Activated CD4-positive, alpha-beta T cell treated with anti-CD3 and anti-CD28 coated beads, Interleukin-2, Interleukin-6, amounts not matched to agents 100 ng/mL and 50 ng/mL, durations not matched to agents 16 hours and 8 hours (primary cell): Measurements from ENCODE around the gene CAMK2G.
"Not testable (repeated sequence)": the region's sequence is repeated elsewhere in the genome, so short reads cannot be mapped to it uniquely, and the experiment has no call there.

Experiments
- DNase-seq: peaks from one replicate; pipeline ENCODE4 v3.0.0-alpha.2; 2020

Gene CAMK2G

DNA sequence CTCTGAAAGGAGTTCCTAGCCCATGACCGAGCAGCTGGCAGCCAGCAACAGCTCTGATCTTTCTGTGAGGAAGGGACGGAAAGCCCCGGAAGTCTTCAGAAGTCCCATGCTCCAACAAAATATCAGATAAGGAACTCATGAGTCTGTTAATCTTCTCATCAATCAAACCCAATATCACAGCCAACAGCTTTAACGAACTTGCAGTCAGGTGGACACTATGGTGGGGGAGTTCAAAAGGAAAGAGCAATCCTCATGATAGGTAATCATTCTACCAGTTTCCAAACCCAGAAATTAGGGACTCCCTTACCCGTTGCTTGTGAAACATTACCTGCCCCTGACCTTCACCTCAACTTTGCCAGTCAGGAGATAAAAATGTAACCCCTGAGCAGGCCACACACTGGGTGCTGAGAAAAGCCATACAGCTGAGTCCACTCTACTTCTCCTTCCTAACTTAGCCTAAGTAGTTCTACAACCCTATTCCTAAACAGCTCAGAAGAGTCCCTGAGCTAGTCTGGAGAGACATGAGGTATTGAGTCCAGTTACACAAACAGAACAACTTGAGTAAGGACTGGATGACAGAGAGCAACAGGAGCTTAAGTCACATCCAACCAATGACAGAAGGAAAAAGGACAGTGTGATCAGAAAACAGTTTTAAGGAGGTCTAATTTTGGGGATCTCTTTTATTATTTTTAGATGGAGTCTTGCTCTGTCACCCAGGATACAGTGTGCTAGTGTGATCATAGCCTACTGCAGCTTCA lies 65.1 kb downstream of the CAMK2G start:
- no peak for DNase-seq

DNA sequence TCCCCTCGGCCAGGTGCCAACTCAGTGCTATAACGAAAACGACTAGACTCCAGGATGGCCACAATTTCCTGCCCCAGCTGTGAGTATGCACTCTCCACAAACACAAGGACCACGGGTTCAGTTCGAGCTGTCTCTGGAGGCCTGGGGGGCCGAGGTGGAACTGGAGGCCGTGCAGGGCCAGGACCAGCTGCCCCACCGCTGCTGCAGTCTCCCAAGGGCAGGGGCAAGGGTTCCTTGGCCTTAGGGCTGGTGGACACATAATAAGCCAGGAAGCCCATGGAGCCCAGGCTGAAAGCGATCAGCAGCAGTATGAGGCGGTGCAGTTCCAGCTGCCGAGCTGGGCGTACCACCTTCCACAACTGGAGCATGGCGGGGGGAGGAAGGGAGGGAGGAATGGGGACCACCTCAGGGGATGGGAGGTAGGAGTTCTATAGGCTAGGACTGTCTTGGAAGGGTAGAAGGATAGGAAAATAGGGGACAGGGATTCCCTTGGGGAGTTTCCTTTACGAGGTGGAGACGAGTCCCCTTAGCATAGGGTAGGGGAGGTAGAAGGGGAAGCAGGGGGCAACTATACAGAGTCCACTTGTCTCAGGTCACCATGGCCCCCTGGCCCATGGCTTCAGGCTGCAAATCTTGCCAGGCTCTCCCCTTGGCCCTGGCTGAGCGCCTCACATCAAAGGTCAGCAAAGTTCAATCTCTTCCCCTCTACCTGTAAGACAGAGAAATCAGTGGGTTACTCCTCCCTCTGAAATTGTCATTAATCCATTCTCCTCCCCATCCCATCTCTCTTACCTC lies 66.1 kb downstream of the CAMK2G start:
- no peak for DNase-seq

DNA sequence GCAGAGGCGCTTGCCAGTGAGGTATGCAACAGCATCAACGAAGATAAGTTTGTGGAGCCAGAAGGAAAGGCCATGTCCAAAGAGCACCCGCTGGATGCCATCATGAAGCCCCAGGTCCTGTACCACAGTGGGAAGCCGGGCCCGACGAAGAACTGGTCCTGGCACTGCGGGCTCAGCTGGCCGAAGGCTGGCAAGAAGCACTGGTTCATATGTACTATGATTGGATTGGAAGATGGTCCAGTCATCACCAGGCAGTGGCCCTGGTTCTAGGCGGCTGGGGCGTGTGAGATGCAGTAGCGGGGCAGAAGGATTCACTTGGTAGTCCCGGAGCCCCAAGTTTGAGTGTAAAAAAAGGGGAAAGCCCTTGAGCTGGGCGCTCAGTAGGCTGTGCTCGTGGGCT lies 66.9 kb downstream of the CAMK2G start:
- no peak for DNase-seq

DNA sequence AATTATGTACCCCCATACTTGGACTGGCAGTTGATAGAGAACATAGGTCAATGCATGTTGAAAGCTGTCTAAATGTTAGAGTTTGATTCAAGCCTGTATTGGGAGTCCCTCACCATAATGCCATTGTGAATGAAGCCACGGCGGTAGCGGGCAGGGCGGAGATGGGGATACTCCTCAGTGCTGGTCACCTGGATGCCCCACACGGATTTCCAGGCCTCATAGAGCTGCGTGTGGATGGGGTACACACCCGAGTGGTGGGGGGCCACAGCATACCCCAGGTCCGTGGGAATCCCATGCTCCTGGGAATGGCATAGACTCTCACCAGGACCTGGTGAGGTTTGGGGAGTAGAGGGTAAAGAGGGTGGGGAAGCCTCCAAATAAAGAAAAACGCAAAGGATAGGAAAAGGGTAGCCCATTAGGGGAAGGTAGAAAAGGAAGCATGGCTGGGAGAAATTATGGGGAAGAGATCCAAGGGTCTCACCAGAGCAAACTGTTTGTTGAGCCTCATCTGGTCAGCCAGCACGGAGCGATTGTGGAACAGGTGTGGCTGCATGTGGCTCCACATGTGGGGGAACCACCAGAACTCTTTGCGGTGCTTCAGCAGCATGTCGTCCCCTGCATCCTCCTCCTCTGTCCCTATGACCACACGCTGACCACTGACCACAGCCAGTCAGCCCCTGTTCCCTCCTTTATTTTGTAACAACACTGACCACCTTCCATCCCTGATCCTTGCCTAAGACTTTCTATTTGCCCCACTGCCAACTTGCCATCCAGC lies 68.0 kb downstream of the CAMK2G start:
- no peak for DNase-seq

DNA sequence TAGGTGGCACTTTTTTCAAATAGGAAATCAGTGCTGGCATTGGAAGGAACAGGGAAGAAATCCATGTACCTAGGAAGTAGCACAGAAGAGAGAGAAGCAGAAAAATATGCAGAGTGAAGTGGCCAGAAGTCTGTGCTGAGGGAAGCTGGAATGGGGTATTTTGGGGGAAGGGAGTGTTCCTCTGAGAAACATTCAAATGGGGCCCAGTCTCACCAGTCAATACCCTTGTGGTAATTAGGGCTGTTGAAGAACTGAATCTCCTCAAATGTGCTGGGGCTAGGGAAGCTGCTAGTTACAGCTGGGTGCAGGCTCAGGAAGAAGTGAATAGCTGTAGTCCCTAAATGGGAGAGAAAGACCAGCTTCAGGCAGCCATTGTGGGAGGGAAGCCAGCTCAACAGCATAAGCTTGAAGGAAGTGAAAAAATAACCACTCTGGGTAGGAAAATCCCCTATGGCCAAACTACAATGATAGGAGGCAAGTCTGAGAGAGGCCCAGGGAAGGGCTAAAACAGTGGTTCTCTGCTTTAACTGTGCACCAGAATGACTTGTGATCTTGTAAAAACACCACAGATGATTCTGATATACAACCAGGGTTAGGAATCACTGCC lies 70.6 kb downstream of the CAMK2G start:
- DNase-seq, result peak; percentile 28

DNA sequence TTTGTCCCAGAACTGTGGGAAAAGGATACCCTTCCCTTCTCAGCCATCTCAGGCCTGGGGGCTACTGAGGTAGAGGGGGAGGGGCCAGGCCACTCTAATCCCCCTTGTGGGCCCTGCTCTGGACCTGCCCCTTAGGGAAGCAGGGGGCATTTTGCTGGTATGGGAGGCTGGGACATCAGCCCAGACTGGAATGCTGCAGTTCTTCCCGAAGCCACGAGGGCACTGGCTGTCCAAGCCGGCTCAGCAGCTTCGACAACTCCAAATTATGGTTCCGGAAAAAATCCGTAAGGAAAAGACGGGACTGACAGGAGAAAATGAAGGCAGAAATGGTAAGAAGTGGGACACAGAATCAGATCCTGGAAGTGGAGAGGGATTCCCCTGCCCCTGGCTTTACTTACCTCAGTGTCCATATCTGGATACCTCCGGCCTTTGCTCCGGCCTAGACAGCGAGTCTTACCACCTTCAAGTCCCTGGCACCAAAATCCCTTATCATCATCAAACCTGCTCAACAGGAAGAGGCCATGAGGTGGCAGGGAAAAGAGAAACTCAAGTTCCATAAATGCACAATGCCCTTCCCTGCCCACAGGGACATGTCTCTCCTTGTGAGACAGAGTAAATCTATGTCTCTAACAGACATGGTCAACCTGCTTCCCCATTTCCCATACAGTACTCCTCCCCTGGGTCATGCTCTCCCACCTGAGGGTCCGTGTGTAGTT lies 71.9 kb downstream of the CAMK2G start:
- DNase-seq, result no peak

DNA sequence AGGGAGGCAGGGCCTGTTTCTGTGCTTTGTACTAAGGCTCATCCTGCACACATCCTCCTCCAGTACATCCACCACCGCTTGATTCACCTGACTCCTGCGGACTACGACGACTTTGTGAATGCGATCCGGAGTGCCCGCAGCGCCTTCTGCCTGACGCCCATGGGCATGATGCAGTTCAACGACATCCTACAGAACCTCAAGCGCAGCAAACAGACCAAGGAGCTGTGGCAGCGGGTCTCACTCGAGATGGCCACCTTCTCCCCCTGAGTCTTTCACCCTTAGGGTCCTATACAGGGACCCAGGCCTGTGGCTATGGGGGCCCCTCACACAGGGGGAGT lies 73.1 kb downstream of the CAMK2G start:
- DNase-seq, result no peak

DNA sequence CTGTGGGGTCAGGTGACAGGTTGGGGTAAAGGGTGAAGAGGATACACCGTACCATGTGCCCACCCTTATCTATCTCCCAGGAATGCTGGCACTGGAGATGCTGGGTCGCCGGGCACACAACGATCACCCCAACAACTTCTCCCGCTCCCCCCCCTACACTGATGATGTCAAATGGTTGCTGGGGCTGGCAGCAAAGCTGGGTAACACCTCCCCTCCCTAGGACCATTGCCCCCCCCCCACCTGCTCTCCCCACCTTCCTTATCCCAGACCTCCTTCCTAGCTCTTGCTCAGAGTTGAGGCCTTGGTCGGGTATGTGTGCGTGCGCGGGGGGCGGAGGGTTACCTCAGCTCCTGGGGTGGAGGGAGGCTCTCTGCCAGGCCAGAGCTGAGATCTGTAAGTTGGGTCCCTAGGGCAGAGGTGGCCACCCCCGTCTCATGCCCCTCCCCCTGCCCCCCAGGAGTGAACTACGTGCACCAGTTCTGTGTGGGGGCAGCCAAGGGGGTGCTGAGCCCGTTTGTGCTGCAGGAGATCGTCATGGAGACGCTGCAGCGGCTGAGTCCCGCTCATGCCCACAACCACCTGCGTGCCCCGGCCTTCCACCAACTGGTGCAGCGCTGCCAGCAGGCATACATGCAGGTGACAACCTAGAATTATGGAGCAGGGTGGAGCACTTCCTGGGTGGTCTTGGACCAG lies 73.6 kb downstream of the CAMK2G start:
- DNase-seq, result no peak

DNA sequence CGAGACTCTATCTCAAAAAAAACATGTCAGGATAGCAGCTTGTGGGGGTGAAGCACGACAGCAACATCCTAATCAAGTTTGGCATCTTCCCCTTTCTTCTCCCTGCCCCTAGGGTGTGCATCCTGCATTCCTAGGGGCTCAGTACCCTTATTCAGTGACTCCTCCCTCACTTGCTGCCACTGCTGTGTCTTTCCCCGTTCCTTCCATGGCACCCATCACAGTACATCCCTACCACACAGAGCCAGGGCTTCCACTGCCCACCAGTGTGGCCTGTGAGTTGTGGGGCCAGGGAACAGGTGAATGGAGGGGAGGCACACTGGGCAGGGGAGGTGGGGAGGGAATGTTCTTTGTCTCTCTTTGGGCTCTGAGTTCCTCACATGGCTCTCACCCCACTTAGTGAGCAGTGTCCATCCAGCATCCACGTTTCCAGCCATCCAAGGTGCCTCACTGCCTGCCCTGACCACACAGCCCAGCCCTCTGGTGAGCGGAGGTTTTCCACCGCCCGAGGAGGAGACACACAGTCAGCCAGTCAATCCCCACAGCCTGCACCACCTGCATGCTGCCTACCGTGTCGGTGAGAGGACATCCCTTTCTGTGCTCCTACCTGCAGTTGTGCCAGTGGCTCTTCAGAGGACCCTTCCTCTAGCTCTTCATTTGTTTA lies 74.3 kb downstream of the CAMK2G start:
- no peak for DNase-seq

DNA sequence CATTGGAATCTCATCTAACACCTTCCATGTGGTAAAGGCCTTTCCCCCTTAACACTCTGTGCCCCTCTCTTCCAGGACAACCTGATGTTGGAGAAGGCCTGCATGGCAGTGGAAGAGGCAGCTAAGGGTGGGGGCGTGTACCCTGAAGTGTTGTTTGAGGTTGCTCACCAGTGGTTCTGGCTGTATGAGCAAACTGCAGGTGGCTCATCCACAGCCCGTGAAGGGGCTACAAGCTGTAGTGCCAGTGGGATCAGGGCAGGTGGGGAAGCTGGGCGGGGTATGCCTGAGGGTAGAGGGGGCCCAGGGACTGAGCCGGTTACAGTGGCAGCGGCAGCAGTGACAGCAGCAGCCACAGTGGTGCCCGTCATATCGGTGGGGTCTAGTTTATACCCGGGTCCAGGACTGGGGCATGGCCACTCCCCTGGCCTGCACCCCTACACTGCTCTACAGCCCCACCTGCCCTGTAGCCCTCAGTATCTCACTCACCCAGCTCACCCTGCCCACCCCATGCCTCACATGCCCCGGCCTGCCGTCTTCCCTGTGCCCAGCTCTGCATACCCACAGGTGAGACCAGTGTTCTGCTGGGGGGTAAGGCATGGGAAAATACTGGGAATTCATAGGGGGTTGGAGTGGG lies 75.3 kb downstream of the CAMK2G start:
- DNase-seq, result no peak

DNA sequence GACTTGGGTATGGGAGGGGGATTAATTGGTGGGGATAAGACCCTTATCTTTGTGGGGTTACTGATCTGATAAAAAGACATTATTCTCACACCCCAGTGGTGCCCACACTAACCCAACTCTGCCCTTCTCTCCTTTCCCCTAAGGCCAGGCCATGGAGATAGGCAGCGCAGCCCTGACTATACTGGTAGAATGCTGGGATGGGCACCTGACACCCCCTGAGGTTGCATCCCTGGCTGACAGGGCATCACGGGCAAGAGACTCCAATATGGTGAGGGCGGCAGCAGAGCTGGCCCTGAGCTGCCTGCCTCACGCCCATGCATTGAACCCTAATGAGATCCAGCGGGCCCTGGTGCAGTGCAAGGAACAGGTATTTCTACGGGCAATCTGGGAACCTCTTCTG lies 76.3 kb downstream of the CAMK2G start:
- DNase-seq, result no peak

DNA sequence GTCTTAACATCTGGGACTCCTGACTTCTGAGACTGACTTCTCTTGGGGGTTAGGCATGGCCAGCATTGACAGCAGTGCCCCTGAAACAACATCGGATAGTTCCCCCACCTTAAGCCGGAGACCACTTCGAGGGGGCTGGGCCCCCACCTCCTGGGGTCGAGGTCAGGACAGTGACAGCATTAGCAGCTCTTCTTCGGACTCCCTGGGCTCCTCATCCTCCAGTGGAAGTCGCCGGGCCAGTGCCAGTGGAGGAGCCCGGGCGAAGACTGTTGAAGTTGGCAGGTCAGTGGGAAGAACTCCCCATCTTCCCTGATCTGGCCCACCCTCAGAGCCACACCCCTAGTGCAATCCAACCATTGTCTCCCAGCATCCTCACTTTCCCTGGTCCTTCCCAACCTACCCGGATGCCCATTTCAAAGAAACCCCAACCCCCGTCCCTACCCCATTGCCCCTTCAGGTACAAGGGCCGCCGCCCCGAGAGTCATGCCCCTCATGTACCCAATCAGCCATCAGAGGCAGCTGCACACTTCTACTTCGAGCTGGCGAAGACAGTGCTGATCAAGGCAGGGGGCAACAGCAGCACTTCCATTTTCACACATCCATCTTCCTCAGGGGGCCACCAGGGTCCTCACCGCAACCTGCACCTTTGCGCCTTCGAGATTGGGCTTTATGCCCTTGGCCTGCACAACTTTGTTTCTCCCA lies 76.9 kb downstream of the CAMK2G start:
- no peak for DNase-seq

DNA sequence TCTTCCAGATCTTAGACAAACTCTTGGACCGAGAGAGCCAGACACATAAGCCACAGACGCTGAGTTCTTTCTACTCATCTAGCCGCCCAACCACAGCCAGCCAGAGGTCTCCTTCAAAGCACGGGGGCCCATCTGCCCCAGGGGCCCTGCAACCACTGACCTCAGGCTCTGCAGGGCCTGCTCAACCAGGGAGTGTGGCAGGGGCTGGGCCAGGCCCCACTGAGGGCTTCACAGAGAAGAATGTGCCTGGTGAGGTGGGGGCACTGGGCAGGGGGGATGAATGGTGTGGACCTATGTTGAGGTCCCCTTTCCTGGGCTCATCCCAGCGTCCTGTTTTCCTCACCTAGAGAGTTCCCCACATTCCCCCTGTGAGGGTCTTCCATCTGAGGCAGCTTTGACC lies 77.6 kb downstream of the CAMK2G start:
- DNase-seq, result no peak

DNA sequence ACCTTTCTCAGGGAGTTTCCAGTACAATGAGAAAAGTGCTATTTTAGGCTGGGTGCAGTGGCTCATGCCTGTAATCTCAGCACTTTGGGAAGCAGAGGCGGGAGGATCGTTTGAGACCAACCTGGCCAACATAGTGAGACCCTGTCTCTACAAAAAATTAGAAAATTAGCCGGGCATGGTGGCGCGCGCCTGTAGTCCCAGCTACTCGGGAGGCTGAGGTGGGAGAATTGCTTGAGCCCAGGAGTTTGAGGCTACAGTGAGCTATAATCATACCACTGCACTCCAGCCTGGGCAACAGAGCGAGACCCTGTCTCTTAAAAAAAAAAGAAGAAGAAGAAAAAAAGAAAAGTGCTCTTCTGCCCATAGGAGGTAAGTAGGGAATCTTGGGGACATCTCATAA lies 78.3 kb downstream of the CAMK2G start:
- DNase-seq, result not testable (repeated sequence)

DNA sequence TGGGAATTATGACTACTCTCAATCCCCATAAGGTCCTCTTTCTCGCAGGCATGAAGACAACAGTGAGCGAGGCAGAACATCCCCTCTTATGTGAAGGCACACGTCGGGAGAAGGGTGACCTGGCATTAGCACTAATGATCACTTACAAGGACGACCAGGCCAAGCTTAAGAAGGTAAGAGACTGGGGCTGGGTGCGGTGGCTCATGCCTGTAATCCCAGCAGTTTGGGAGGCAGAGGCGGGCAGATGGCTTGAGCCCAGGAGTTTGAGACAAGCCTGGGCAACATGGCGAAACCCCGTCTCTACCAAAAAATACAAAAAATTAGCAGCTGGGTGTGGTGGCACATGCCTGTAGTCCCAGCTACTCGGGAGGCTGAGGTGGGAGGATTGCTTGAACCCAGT lies 78.9 kb downstream of the CAMK2G start:
- DNase-seq, result not testable (repeated sequence)

DNA sequence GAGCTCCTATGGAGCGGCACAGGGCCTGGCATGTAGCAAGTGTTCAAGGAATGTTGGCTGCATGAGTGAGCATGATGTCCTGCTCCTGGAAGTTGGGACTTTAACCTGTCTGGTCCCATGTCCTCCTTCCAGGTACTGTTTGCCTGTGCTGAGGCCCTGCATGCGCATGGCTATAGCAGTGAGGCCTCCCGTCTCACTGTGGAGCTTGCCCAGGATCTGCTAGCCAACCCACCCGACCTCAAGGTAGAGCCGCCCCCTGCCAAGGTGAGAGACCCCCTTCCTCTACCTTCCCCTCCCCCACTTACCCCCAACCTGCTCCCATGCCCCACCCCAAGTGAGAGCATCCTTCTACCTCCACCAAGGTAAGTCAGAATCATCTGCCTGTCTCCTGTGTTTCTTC lies 80.9 kb downstream of the CAMK2G start:
- no peak for DNase-seq

DNA sequence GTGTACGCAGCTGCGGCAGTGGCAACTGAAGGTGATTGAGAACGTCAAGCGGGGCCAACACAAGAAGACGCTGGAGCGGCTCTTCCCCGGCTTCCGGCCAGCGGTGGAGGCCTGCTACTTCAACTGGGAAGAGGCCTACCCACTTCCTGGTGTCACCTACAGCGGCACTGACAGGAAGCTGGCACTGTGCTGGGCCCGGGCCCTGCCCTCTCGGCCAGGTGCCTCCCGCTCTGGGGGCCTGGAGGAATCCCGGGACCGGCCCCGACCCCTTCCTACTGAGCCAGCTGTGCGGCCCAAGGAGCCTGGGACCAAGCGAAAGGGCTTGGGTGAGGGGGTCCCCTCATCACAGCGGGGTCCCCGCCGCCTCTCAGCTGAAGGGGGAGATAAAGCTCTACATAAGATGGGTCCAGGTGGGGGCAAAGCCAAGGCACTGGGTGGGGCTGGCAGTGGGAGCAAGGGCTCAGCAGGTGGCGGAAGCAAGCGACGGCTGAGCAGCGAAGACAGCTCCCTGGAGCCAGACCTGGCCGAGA lies 82.4 kb downstream of the CAMK2G start:
- no peak for DNase-seq

DNA sequence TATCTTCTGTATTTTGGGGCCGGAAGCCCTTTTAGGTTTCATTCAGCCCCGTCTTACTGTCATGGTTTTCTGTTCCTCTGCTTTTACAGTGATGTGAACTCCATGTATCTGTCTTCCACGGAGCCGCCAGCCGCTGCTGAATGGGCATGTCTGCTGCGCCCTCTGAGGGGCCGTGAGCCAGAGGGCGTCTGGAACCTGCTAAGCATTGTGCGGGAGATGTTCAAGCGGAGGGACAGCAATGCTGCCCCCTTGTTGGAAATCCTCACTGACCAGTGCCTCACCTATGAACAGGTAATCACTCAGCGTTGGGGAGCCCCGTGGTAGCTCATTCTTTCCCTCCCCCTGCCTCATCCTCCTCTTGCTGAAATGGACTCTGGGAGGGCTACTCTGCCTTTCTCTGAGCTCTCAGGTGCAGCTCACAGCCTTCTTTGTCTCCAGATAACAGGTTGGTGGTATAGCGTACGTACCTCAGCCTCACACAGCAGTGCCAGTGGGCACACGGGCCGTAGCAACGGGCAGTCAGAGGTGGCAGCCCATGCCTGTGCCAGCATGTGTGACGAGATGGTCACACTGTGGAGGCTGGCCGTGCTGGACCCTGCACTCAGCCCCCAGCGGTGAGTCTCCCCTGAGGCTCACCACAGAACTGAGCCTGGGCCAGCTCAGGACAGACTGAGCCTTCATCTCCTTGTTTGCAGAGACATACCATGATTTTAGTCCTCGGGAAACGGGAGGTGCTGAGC lies 83.3 kb downstream of the CAMK2G start:
- DNase-seq, result no peak

DNA sequence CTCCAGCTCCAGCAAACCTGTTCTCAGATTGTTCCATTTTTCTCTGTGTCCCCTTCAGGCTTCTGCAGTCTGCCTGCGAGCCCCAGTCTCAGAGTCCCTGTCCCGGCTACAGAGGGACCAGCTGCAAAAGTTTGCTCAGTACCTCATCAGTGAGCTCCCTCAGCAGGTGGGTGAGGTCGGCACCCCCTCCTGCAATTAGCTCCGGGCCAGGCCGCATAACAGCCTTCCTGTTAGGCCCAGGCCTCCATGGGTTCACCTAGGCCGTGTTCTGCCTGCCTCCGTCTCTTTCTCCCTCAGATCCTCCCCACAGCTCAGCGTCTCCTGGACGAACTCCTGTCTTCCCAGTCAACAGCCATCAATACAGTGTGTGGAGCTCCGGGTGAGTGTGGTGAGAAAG lies 84.7 kb downstream of the CAMK2G start:
- no peak for DNase-seq
